ENCODE results near the gene CPSF4. TPM values are rescaled to one million over a fixed set of nuclear protein-coding genes. Genes with fewer than 3 reads are reported as not detected.

The CPSF4 gene
- total and polyA plus RNA-seq, 7 donors, result 21.3 to 46.4 (median 35.6) TPM

DNA sequence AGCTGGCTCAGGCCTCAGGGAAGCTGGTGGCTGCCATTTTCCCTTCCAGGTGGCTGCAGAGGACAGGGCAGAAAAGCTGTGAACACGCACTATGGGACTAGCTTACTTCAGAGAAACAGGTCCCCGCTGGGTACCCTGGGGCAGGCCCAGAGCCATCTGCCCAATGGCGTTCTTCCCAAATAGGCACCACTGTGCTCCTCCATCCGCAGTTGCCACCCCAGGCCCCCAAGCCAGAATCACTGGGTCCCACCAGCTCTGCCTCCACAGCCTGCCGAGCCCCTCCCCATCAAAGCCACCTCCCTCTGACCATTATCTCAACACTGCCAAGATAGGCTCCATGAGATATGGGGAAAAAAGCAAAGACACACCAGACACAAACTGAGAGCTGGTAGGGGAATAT, 18.5 kb upstream of the CPSF4 start:
- TF ChIP-seq, protein P1, sequence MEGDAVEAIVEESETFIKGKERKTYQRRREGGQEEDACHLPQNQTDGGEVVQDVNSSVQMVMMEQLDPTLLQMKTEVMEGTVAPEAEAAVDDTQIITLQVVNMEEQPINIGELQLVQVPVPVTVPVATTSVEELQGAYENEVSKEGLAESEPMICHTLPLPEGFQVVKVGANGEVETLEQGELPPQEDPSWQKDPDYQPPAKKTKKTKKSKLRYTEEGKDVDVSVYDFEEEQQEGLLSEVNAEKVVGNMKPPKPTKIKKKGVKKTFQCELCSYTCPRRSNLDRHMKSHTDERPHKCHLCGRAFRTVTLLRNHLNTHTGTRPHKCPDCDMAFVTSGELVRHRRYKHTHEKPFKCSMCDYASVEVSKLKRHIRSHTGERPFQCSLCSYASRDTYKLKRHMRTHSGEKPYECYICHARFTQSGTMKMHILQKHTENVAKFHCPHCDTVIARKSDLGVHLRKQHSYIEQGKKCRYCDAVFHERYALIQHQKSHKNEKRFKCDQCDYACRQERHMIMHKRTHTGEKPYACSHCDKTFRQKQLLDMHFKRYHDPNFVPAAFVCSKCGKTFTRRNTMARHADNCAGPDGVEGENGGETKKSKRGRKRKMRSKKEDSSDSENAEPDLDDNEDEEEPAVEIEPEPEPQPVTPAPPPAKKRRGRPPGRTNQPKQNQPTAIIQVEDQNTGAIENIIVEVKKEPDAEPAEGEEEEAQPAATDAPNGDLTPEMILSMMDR (IDR thresholded peaks at IDR 0.05), result no peak
- ATAC-seq, result no peak
- Histone ChIP-seq H3K36me3 (ENCODE audit: insufficient read depth in 1 of 2, low read depth in 1 of 2) (peaks cover 9 to 88% of the 10 kb centered on the region in 2 donors), H3K27me3 (ENCODE audit: insufficient read depth in 3 of 3, low read length in 2 of 3) (no peaks in the 10 kb centered on the region), H3K27ac (no peak overlapping the region), H3K9me3 (no peaks in the 10 kb centered on the region), H3K4me1 (no peaks in the 10 kb centered on the region), H3K4me3 (no peak overlapping the region)
- intact Hi-C loops (cut with DNase I), result no loop called here
- WGBS, 3 donors, result 88 to 96% (median 91%) methylated on average over 5 of the region's 5 CpGs
- DNase-seq, result no peak

DNA sequence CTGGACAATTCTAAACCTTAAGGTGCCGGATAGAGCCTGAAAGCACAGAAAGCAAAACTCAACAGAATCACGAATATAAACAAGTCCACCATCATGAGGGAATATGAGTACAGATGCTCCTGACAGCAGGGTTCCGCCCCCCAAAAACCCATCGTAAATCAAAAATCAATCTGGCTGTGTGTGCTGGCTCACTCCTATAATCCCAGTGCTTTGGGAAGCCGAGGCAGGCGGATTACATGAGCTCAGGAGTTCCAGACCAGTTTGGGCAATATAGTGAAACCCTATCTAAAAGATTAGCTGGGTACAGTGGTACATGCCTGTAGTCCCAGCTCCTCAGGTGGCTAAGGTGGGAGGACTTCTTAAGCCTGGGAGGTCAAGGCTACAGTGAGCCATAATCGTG, 17.8 kb upstream of the CPSF4 start:
- no peak overlapping the region for H3K27ac ChIP-seq
- intact Hi-C loops (cut with DNase I), result no loop called here
- WGBS, 3 donors, result 75 to 84% (median 77%) methylated on average over 7 of the region's 7 CpGs
- TF ChIP-seq, protein P1 (IDR thresholded peaks at IDR 0.05), result no peak
- H3K4me3 ChIP-seq, result no peak overlapping the region
- no peaks in the 10 kb centered on the region for H3K9me3 ChIP-seq
- H3K4me1 ChIP-seq, result no peaks in the 10 kb centered on the region
- peaks cover 9 to 86% of the 10 kb centered on the region in 2 donors for H3K36me3 ChIP-seq (ENCODE audit: insufficient read depth in 1 of 2, low read depth in 1 of 2)
- no peak for ATAC-seq
- DNase-seq, result no peak
- H3K27me3 ChIP-seq (ENCODE audit: insufficient read depth in 3 of 3, low read length in 2 of 3), result no peaks in the 10 kb centered on the region

DNA sequence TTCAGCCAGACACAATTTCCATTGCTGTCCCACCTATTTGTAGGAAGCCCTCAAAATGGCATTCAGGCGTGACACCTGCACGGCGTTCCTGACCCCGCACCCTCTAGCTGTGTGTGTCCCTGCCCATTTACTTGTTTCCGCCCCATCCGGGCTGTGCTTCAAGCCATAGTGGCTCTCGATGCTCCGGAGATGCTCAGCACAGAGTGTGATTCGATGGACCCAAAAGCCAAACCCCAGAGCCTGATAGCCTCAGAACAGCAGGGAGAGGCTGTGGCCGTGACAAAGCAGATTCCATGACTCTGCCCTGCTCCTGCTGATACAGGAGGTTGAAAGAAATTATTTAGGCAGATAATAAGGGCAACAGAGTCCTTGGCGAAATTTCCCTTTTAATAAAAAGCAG, 16.6 kb upstream of the CPSF4 start:
- Histone ChIP-seq H3K36me3 (ENCODE audit: insufficient read depth in 1 of 2, low read depth in 1 of 2) (peaks cover 4 to 74% of the 10 kb centered on the region in 2 donors), H3K27me3 (ENCODE audit: insufficient read depth in 3 of 3, low read length in 2 of 3) (no peaks in the 10 kb centered on the region), H3K27ac (no peak overlapping the region), H3K4me1 (no peaks in the 10 kb centered on the region), H3K4me3 (no peak overlapping the region), H3K9me3 (no peaks in the 10 kb centered on the region)
- intact Hi-C loops (cut with DNase I), result loop anchor here in 1 of 2 donors (2.0 kb wide), 1 partner anchor 35 kb away; no protein-coding TSS in a partner anchor
- TF ChIP-seq, protein P1 (IDR thresholded peaks at IDR 0.05), result no peak
- ATAC-seq (no peak), DNase-seq (no peak)
- WGBS, 3 donors, result 88 to 95% (median 91%) methylated on average over 11 of the region's 11 CpGs

DNA sequence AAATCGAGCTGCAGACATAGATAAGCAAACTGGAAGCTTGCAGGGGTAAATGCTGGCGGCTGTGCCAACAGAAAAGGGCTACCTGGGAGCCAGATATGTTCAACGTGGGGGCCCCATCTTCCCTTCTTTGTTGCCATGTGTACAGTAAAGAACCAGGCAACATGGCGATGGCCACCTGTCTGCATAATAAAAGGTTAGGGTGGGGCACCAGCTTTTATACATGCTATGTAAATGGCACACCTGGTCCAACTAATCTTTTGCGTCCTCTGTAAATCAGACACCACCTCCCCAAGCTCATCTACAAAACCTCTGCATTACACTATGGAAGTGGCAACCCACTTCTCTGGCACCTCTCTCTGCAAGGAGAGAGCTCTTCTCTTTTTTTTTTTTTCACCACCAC, 16.1 kb upstream of the CPSF4 start:
- Histone ChIP-seq H3K9me3 (no peaks in the 10 kb centered on the region), H3K36me3 (ENCODE audit: insufficient read depth in 1 of 2, low read depth in 1 of 2) (peaks cover 2 to 70% of the 10 kb centered on the region in 2 donors), H3K4me1 (no peaks in the 10 kb centered on the region), H3K4me3 (no peak overlapping the region), H3K27ac (no peak overlapping the region), H3K27me3 (ENCODE audit: insufficient read depth in 3 of 3, low read length in 2 of 3) (no peaks in the 10 kb centered on the region)
- intact Hi-C loops (cut with DNase I), result loop anchor here in 1 of 2 donors (2.0 kb wide), 1 partner anchor 34 kb away; no protein-coding TSS in a partner anchor
- 85 to 90% (median 86%) methylated on average over 5 of the region's 5 CpGs for WGBS, 3 donors
- ATAC-seq (no peak), DNase-seq (no peak)
- TF ChIP-seq, protein P1 (IDR thresholded peaks at IDR 0.05), result no peak
